Stimulated activated CD8-positive, alpha-beta memory T cell treated with anti-CD3 and anti-CD28 coated beads, Interleukin-4, amount 100 ng/mL, for 48 hours (primary cell): ENCODE results near the gene IRAK3.
"Not testable (repeated sequence)": the region's sequence is repeated elsewhere in the genome, so short reads cannot be mapped to it uniquely, and the experiment has no call there.

Experiments
- DNase-seq: peaks from one replicate; pipeline ENCODE4 v3.0.0-alpha.2; 2020

Gene IRAK3

GRCh38 chr12:66170606-66171005 lies 18.4 kb upstream of the IRAK3 start:
- no peak for DNase-seq

- DNase-seq = not testable (repeated sequence)
Measured at GRCh38 chr12:66174391-66175325, 14.4 kb upstream of the IRAK3 start.

GRCh38 chr12:66176105-66176900 lies 12.7 kb upstream of the IRAK3 start:
- DNase-seq = no peak

GRCh38 chr12:66182956-66183355 lies 6.1 kb upstream of the IRAK3 start:
- no peak for DNase-seq

GRCh38 chr12:66184822-66185221 lies 4.2 kb upstream of the IRAK3 start:
- DNase-seq = not testable (repeated sequence)

GRCh38 chr12:66187036-66187435 lies 2.0 kb upstream of the IRAK3 start:
- no peak for DNase-seq

GRCh38 chr12:66187821-66188220 lies 1.2 kb upstream of the IRAK3 start:
- no peak for DNase-seq

- no peak for DNase-seq
Measured at GRCh38 chr12:66189486-66189843, 451 bp downstream of the IRAK3 start.

GRCh38 chr12:66189889-66190288 lies 875 bp downstream of the IRAK3 start:
- no peak for DNase-seq

GRCh38 chr12:66190519-66191370 lies 1.7 kb downstream of the IRAK3 start:
- no peak for DNase-seq

- DNase-seq = no peak
Measured at GRCh38 chr12:66191547-66192126, 2.6 kb downstream of the IRAK3 start.

GRCh38 chr12:66194122-66194521 lies 5.1 kb downstream of the IRAK3 start:
- no peak for DNase-seq

- no peak for DNase-seq
Measured at GRCh38 chr12:66195242-66195641, 6.2 kb downstream of the IRAK3 start.

GRCh38 chr12:66196806-66197205 lies 7.8 kb downstream of the IRAK3 start:
- no peak for DNase-seq

- no peak for DNase-seq
Measured at GRCh38 chr12:66197495-66197921, 8.5 kb downstream of the IRAK3 start.

- DNase-seq = no peak
Measured at GRCh38 chr12:66199141-66199540, 10.1 kb downstream of the IRAK3 start.

GRCh38 chr12:66199831-66200509 lies 11.0 kb downstream of the IRAK3 start:
- DNase-seq = no peak

GRCh38 chr12:66203820-66204219 lies 14.8 kb downstream of the IRAK3 start:
- no peak for DNase-seq

- DNase-seq = no peak
Measured at GRCh38 chr12:66206141-66206540, 17.1 kb downstream of the IRAK3 start.

- no peak for DNase-seq
Measured at GRCh38 chr12:66210840-66211239, 21.8 kb downstream of the IRAK3 start.

GRCh38 chr12:66211573-66211972 lies 22.6 kb downstream of the IRAK3 start:
- DNase-seq = not testable (repeated sequence)

- not testable (repeated sequence) for DNase-seq
Measured at GRCh38 chr12:66213011-66213410, 24.0 kb downstream of the IRAK3 start.
